Naive B cell (primary cell): ENCODE measurements around the gene ZNF175. TPM values are rescaled to one million over a fixed set of nuclear protein-coding genes. Genes with fewer than 3 reads are reported as not detected.
A peak's percentile ranks its signal among the peaks of the same experiment; 100 is the strongest.

ENCODE experiments used
- ATAC-seq, 2 donors: fragments of 150-1000 bp; cut with Tn5 transposase; 2 replicates each; pipeline ENCODE4 v1.10.0; 2021; ENCODE audit warnings: low read depth in 2 of 2, mild to moderate bottlenecking in 2 of 2, moderate library complexity in 2 of 2
- DNase-seq: peaks from one replicate; pipeline ENCODE4 v3.0.0; 2022
- H3K27ac Mint-ChIP-seq, 6 donors: one replicate each; pipeline ENCODE4 v1.8.0; 2020 to 2022; ENCODE audit warnings: mild to moderate bottlenecking in 6 of 6, mixed read lengths in 6 of 6, moderate library complexity in 5 of 6, inconsistent platforms in 2 of 6
- H3K27me3 Mint-ChIP-seq, 3 donors: one replicate each; pipeline ENCODE4 v1.8.0; 2021 to 2022; ENCODE audit warnings: mixed read lengths in 3 of 3, mild to moderate bottlenecking in 1 of 3
- H3K36me3 Mint-ChIP-seq, 2 donors: one replicate each; pipeline ENCODE4 v1.8.0; 2020 to 2022; ENCODE audit warnings: mixed read lengths in 2 of 2, inconsistent platforms in 1 of 2, mild to moderate bottlenecking in 1 of 2
- H3K4me1 Mint-ChIP-seq, 3 donors: one replicate each; pipeline ENCODE4 v1.8.0; 2020 to 2022; ENCODE audit warnings: mixed read lengths in 3 of 3, inconsistent platforms in 1 of 3, mild to moderate bottlenecking in 1 of 3, moderate library complexity in 1 of 3
- H3K4me3 Mint-ChIP-seq, 8 donors: one replicate each; pipeline ENCODE4 v1.8.0; 2020 to 2022; ENCODE audit warnings: mild to moderate bottlenecking in 8 of 8, mixed read lengths in 8 of 8, moderate library complexity in 8 of 8, inconsistent platforms in 2 of 8
- H3K9me3 Mint-ChIP-seq, 7 donors: one replicate each; pipeline ENCODE4 v1.8.0; 2020 to 2022; ENCODE audit warnings: mixed read lengths in 7 of 7, mild to moderate bottlenecking in 5 of 7, inconsistent platforms in 2 of 7, moderate library complexity in 1 of 7
- polyA plus RNA-seq, 6 donors: library from polyadenylated mRNA; unstranded; fragments of 300-500 nt; fragmentation: Illumina TruSeq; gene quantifications; one replicate each; pipeline ENCODE4 v1.2.3, GENCODE V29; 2021; ENCODE audit warnings: low read depth in 6 of 6

Gene ZNF175
- polyA plus RNA-seq, 6 donors from 2014 or later: 0.94 to 5.1 (median 3.1) TPM

DNA sequence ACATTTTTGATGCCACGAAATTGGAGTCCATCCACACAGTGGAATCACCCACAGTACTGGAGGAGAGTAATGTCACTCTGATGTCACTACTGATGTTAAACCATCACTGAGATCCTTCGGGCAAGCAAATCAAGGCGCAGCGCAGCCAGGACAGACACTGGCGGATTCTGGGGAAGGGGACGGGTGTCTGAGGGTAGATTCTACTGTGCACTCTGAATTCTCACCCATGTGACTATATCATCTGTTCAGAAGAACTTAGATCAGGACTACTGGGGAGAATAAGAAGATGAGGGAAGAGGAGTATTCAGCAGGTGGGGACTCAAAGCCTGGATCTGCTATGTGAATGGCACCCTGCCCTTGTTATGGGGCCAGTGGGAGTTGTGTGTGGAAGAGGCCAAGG, 27.0 kb upstream of the ZNF175 start:
- H3K4me1 Mint-ChIP-seq: peaks cover 61 to 77% (median 63%) of the 10 kb centered on the region in 3 donors
- H3K36me3 Mint-ChIP-seq: peaks cover 0 to 16% of the 10 kb centered on the region in 2 donors
- H3K9me3 Mint-ChIP-seq: no peaks in the 10 kb centered on the region
- peak overlapping the region in 3 of 6 donors; percentile 67 to 81 (median 74) for H3K27ac Mint-ChIP-seq
- H3K27me3 Mint-ChIP-seq: peaks cover 4 to 17% (median 16%) of the 10 kb centered on the region in 3 donors
- DNase-seq: no peak
- no peak for ATAC-seq
- peak overlapping the region in 3 of 8 donors; percentile 6 to 52 (median 15) for H3K4me3 Mint-ChIP-seq

DNA sequence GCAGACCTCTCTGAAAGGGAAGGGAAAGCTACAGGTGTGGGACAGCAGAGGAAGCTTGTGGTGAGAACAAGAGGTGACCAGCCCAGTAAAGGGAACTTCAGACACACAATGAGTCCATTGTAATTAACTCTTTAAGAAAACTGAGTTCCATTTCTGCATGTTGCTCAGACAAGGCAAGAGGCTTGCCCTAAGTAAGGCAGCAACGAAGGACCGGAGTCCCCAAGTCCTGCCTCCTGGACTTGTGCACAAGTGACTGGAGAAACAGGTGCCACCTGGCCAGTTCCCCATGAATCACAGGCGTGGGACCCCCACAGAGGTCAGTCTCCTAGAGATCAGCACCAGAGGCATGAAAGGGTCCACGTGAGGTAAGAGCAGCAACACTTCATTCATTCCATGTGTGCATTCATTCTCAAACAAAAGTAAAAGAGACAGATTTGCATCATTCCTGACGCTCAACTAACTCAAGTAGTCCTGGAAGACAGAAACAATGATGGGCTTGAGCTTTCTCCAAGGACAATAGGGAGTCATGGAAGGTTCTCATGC, 24.9 kb upstream of the ZNF175 start:
- no peaks in the 10 kb centered on the region for H3K9me3 Mint-ChIP-seq
- no peak for ATAC-seq
- no peak for DNase-seq
- peaks cover 0 to 15% of the 10 kb centered on the region in 2 donors for H3K36me3 Mint-ChIP-seq
- H3K4me3 Mint-ChIP-seq: peak overlapping the region in 7 of 8 donors; percentile 37 to 91 (median 80)
- H3K27me3 Mint-ChIP-seq: peaks cover 4 to 14% (median 13%) of the 10 kb centered on the region in 3 donors
- H3K27ac Mint-ChIP-seq: peak overlapping the region in 2 of 6 donors; percentile 19 to 43
- H3K4me1 Mint-ChIP-seq: peaks cover 75 to 92% (median 83%) of the 10 kb centered on the region in 3 donors

DNA sequence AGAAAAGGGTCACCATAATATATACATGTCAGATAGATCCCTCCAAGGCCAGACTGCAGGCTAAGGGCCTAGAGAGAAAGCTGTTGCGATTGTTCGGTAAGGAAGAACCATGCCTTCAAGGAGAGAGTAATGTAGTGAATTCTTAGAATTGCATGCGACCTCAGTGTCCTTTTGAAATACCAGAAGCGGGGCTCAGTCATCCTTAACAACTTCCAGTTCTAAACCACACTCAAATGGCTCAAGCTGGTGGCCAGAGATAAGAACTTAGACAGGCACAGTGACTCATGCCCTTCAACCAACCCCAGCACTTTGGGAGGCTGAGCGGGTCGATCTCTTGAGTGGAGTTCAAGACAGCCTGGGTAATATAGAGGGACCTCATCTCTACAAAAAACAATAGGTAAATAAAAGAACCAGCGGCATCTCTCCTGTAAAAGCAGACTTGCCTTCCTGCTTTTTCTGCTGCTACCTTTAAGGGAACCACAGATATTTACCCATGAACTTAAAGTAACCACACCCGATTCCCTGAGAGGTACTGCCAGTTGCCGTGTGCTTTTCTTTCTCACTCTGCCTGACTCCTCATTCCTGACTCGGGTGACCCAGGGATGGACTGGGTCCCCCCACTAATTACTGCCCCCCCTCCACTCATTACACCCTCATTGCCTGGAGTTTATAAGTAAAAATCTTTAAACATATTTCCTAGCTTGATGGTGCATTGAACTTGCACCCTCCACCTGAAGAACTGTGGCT, 24.3 kb upstream of the ZNF175 start:
- peak overlapping the region; percentile 69 to 91 (median 85) for H3K4me3 Mint-ChIP-seq
- H3K4me1 Mint-ChIP-seq: peaks cover 75 to 92% (median 85%) of the 10 kb centered on the region in 3 donors
- DNase-seq (no peak), ATAC-seq (no peak)
- H3K36me3 Mint-ChIP-seq: peaks cover 0 to 15% of the 10 kb centered on the region in 2 donors
- H3K9me3 Mint-ChIP-seq: no peaks in the 10 kb centered on the region
- peak overlapping the region in 5 of 6 donors; percentile 85 to 93 (median 89) for H3K27ac Mint-ChIP-seq
- peaks cover 4 to 8% (median 7%) of the 10 kb centered on the region in 3 donors for H3K27me3 Mint-ChIP-seq

DNA sequence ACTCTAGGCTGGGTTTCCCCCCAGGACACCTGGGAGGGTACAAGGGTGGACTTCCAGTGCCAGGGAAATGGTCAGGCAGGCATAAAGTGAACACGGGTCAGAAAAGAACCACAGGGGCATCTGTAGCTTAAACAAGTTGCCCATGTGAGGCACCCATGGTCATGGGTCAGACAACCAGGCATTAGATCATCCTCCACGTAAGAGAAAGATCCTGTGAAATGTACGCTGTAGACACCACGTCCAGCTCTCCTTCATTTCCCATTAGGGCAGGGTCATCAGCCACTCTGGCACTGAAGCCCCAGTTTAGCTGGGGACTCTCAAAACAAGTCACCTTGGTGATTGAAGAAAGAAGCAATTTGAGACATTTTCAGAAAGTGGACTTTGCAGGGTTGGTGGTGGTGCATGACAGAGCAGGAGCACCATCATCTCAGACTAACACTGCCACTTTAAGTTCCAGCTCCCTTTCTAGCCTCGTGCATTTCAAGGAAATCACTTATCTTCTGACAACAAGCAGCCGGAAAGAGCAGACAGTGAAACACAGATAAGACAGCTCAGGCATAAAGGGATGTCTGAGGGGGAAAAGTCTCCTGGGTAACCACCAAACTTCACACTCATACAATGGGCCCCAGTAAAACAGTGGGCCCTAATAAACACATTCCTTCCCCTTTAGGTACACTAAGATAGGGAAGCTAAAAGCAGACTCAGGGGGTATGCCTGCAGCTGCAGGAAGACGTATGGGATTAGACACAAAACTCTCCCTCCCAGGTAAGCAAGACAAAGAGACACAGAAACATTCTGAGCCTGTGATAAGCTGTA, 23.5 kb upstream of the ZNF175 start:
- H3K4me3 Mint-ChIP-seq: peak overlapping the region; percentile 69 to 91 (median 85)
- H3K9me3 Mint-ChIP-seq: peaks cover 0 to 2% (median 0%) of the 10 kb centered on the region in 7 donors
- H3K27ac Mint-ChIP-seq: peak overlapping the region in 5 of 6 donors; percentile 57 to 91 (median 85)
- H3K4me1 Mint-ChIP-seq: peaks cover 75 to 92% (median 86%) of the 10 kb centered on the region in 3 donors
- no peak for DNase-seq
- peaks cover 0 to under 1% (median 0%) of the 10 kb centered on the region in 3 donors for H3K27me3 Mint-ChIP-seq
- ATAC-seq: no peak
- peaks cover 0 to 11% of the 10 kb centered on the region in 2 donors for H3K36me3 Mint-ChIP-seq

DNA sequence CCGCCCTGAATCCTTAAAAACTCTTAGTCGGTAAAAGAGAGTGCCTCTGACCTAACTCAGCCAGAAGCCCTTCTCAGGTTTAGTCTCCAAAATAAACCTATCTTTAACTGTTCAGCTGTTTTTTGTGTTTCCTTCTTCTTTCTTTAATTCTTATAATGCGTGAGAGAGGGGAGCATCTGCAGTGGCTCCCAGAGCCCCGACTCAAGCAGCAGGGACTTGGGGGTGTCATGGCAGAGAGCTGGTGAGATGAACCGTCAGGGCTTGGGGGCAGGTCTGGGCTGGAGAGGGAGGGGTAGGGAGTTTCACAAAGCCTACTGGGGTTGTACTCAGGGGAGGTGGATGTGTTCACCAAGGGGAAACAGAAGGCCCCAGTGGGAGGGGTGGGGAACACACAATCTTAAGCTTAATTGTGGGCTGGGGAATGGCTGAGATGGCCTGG, 22.9 kb upstream of the ZNF175 start:
- no peaks in the 10 kb centered on the region for H3K27me3 Mint-ChIP-seq
- peak in 1 of 2 donors; percentile 25 for ATAC-seq

DNA sequence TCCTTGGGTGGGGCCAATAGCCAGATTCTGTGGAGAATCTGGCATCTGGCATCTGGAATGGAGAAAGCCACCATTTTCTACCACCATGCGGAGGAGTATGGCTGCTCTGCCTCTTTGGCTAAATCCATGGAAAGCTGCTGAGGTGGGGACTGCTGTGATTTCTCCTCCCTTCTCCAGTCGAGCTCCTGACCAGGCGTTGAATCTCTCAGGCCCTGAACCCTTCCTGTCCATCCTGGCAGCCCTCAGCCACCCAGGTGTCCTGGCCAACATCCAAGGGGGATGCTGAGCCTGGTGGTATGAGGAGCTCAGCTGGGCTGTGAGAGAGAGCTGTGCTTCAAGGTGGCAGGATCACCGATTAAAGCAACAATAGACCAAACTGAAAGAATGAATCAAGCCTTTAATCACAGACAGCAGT, 22.2 kb upstream of the ZNF175 start:
- Mint-ChIP-seq H3K4me3 (peak overlapping the region; percentile 85 to 99 (median 94)), H3K4me1 (peaks cover 77 to 94% (median 91%) of the 10 kb centered on the region in 3 donors), H3K9me3 (peaks cover 0 to 3% (median 0%) of the 10 kb centered on the region in 7 donors), H3K27me3 (no peaks in the 10 kb centered on the region), H3K27ac (peak overlapping the region; percentile 85 to 98 (median 94)), H3K36me3 (peaks cover 0 to 11% of the 10 kb centered on the region in 2 donors)
- no peak for DNase-seq
- ATAC-seq: no peak

More for the DNA sequence above, 22.9 kb upstream of the ZNF175 start:
- peaks cover 0 to 3% (median 0%) of the 10 kb centered on the region in 7 donors for H3K9me3 Mint-ChIP-seq
- H3K4me1 Mint-ChIP-seq: peaks cover 80 to 94% (median 90%) of the 10 kb centered on the region in 3 donors
- peak overlapping the region in 5 of 6 donors; percentile 57 to 91 (median 85) for H3K27ac Mint-ChIP-seq
- no peak for DNase-seq
- H3K4me3 Mint-ChIP-seq: peak overlapping the region; percentile 69 to 91 (median 85)
- peaks cover 0 to 11% of the 10 kb centered on the region in 2 donors for H3K36me3 Mint-ChIP-seq

DNA sequence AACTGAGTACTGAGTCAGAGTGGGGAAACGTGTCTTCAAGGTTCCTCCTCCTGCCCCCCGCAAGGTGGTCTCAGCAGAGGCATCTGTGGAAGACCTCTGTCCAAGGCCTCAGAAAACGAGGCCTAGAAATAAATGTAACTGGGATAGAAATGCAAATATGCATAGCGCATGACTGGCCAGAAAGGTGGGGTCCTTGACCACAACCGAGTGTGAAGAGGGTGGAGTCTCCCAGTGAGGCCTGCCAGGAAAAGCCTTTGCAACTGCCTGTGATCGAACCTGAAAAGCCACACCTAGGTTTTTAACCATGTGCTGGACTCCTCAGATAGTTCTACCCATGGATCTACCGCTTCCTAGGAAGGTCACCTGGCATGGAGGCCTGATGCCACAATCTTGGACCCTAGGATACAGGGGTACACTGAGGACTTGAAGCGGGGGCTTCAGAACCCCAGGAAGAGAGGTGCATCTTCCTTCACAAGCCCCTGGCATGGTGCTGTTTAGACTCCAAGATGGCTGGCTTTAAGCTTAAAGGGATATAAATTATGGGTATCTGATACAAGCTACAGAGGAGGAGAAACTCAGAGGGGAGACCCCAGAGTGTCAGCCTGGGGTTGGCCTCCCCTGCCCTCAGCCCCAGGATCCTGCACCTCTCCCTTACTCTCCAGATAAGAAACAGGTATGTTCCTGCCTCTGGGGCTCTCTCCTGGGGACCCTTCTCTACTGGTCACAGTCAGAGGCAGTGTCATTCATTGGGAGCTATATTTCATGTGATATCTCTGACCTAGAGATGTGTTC, 21.4 kb upstream of the ZNF175 start:
- DNase-seq: no peak
- Mint-ChIP-seq H3K9me3 (peaks cover 0 to 4% (median 0%) of the 10 kb centered on the region in 7 donors), H3K36me3 (peaks cover 0 to 11% of the 10 kb centered on the region in 2 donors), H3K4me3 (peak overlapping the region; percentile 85 to 99 (median 94)), H3K27ac (peak overlapping the region; percentile 85 to 98 (median 94)), H3K4me1 (peaks cover 76 to 92% (median 91%) of the 10 kb centered on the region in 3 donors), H3K27me3 (no peaks in the 10 kb centered on the region)
- peak; percentile 15 to 19 for ATAC-seq

DNA sequence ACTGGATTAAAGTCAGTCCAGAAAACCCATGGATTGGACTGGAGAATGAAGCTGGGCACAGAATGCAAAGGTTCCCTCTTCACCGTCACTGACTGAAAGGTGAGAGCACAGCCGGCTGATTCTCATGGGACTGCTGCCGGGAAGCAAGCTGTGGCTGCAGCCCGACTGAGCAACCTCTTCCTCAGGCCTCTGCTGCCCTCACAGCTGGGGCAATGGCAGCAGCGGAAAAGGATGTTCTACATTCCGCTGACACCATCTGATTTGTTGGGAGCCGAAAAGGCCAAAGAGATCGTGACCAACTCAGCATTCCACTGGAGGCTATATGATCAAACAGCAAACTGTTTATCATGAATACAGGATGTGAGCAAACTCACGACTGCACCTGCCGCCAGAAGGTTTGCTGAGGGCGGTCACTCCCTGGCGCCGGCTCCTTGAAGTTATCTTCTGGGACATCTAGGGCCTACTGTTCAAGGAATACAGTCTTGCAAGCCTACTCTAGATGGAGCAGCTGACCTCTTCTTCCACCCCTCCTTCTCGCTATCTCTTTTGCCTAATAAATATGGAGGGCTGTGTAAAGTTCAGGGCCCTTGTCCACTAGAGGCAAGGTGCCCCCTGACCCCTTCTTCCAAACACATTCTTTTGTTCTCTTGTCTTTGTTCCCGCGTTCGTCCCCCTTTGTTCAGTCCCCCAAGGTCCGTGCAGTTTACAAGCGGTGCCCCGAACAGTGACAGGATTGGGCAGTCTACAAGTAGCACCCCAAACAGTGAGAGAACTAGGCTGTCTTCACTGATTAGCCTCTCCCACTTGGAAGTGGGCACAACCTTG, 20.0 kb upstream of the ZNF175 start:
- Mint-ChIP-seq H3K4me3 (peak overlapping the region; percentile 85 to 99 (median 94)), H3K27ac (peak overlapping the region; percentile 82 to 98 (median 96)), H3K27me3 (no peaks in the 10 kb centered on the region), H3K9me3 (peaks cover 0 to 7% (median 0%) of the 10 kb centered on the region in 7 donors), H3K4me1 (peaks cover 72 to 85% (median 79%) of the 10 kb centered on the region in 3 donors), H3K36me3 (peaks cover 0 to 11% of the 10 kb centered on the region in 2 donors)
- DNase-seq: no peak
- peak; percentile 29 to 32 for ATAC-seq

DNA sequence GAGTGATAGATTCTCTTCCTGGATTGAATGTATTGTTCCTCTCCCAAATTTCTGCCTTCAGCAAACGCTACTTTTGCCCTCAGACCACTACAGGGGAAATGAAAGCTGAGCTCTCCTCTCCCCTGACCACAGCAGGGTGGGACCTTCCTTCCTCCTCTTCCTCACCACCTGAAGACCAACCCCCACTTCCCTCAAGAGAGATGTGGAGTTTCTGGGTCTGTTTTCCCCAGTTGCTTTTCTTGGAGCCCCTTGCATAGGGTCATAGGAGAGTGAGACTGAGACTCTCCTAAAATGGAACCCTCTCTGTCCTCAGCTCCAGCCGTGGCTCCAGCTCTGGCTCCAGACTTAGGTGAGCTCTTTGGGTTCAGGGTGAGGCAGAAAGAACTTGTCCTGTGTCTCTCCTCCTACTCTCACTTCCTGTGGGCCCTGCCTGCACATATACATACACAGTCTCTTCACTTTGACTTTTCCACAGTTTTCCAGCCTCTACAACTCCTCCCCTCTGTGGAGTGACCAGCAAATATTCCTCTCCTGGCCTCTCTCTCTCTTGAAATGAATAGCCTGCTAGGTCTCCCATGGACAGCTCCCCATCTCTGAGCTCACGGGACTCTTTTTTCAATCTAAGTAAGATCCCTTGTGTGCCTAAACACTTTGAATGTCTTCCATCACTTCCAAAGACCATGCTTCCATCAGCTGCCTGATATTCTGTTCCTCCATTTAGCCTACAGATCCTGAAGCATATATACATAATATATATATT, 19.2 kb upstream of the ZNF175 start:
- ATAC-seq (peak; percentile 58 to 62), DNase-seq (peak; percentile 43)
- Mint-ChIP-seq H3K4me3 (peak overlapping the region; percentile 85 to 99 (median 94)), H3K4me1 (peaks cover 64 to 85% (median 73%) of the 10 kb centered on the region in 3 donors), H3K27ac (peak overlapping the region; percentile 82 to 98 (median 96)), H3K9me3 (peaks cover 0 to 7% (median 0%) of the 10 kb centered on the region in 7 donors), H3K36me3 (peaks cover 0 to 11% of the 10 kb centered on the region in 2 donors), H3K27me3 (peaks cover 0 to 2% (median 0%) of the 10 kb centered on the region in 3 donors)

DNA sequence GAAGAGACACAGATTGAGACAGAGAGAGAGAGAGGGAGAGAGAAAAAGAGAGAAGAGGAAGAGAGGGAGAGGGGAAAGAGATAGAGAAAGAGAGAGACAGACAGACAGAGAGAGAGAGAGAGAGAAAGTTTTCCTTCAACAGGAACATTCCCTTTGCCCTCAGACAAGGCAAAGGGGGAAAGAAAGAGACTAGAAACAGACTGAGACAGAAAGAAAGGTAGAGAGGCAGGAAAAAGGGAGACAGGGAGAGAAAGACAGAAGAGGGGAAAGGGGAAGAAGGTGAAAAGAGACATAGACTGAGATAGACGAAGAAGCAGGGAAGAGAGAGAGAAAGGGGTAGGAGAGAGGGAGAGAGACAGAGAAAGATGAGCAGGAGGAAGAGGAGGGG, 18.5 kb upstream of the ZNF175 start:
- H3K36me3 Mint-ChIP-seq: peaks cover 0 to 11% of the 10 kb centered on the region in 2 donors
- H3K27me3 Mint-ChIP-seq: peaks cover 0 to 3% (median 0%) of the 10 kb centered on the region in 3 donors
- no peak for DNase-seq
- H3K9me3 Mint-ChIP-seq: peaks cover 0 to 7% (median 0%) of the 10 kb centered on the region in 7 donors
- ATAC-seq: no peak
- H3K4me1 Mint-ChIP-seq: peaks cover 57 to 78% (median 66%) of the 10 kb centered on the region in 3 donors
- H3K27ac Mint-ChIP-seq: peak overlapping the region in 5 of 6 donors; percentile 47 to 97 (median 85)
- H3K4me3 Mint-ChIP-seq: peak overlapping the region; percentile 85 to 99 (median 94)
